K562 (cell line): ENCODE measurements around the gene SLC8A2. TPM values are rescaled to one million over a fixed set of nuclear protein-coding genes. Genes with fewer than 3 reads are reported as not detected.

Source experiments
- ATAC-seq: fragments of 200-7000 bp; cut with Tn5 transposase; 3 replicates; pipeline ENCODE4 v1.9.1; 2020; ENCODE audit warnings: moderate library complexity
- BruUV-seq: library from RNA; stranded (reverse); fragments of 400-500 nt; replicated peaks from 2 replicates; lab custom pipeline; 2021; lab: Mats Ljungman, UMichigan
- CTCF ChIA-PET: fragments of 300-600 bp; formaldehyde crosslinking; extraction: SDS; loops from one replicate; lab custom pipeline; 2021; ENCODE audit warnings: low intra/inter-chr PET ratio; lab: Yijun Ruan, JAX
- POLR2A ChIA-PET: fragments of 300-600, 350-650 bp; sonication (Branson Sonifier 250); formaldehyde crosslinking; extraction: SDS; loops from one replicate; lab custom pipeline; 2021; ENCODE audit warnings: antibody characterized with exemption, inconsistent platforms; lab: Yijun Ruan, JAX
- DNase-seq, 4 experiments: peaks; one replicate each; pipeline versions ENCODE4 v3.0.0 to v3.0.0-alpha.2; 2011 to 2018; ENCODE audit warnings: low spot score in 3 of 4, mixed read lengths in 3 of 4; ENCODE audit errors: extremely low read depth in 1 of 4
- FAIRE-seq: peaks from 2 replicates; lab custom pipeline; 2011; peaks lifted over from hg19 to GRCh38; lab: Jason Lieb, UNC
- H2AFZ ChIP-seq: 2 replicates; pipeline ENCODE4 v1.6.0; 2011; ENCODE audit warnings: low read depth, low read length, control low read depth, inconsistent platforms
- H3K27ac ChIP-seq: fragments of 200-600 bp; 3 replicates; pipeline ENCODE4 v1.8.0; 2011; ENCODE audit warnings: low read depth, mild to moderate bottlenecking, control low read depth, inconsistent platforms, low read length, moderate library complexity, mixed read lengths; ENCODE audit errors: extremely low read depth
- H3K27me3 ChIP-seq, 2 experiments: fragments of 300-600 bp in 1 of 2; 2 replicates in 1 of 2; 3 replicates in 1 of 2; pipeline versions ENCODE4 v1.6.0 to v1.8.0; 2011; ENCODE audit warnings: inconsistent platforms in 2 of 2, low read length in 2 of 2, mild to moderate bottlenecking in 1 of 2, mixed read lengths in 1 of 2, moderate library complexity in 1 of 2; ENCODE audit not compliant: control insufficient read depth in 2 of 2, insufficient read depth in 2 of 2
- H3K36me3 ChIP-seq: fragments of 300-600 bp; 3 replicates; pipeline ENCODE4 v1.8.0; 2011; ENCODE audit warnings: mild to moderate bottlenecking, low read length, inconsistent platforms; ENCODE audit not compliant: control insufficient read depth, insufficient read depth
- H3K4me1 ChIP-seq, 2 experiments: fragments of 200-600 bp in 1 of 2; replicated peaks in 1 of 2; 2 replicates in 1 of 2; 3 replicates in 1 of 2; pipeline versions ENCODE4 v1.5.1 to v1.8.0; 2011; ENCODE audit warnings: inconsistent platforms in 2 of 2, low read length in 2 of 2, mild to moderate bottlenecking in 1 of 2, mixed read lengths in 1 of 2, moderate library complexity in 1 of 2; ENCODE audit not compliant: control insufficient read depth in 2 of 2, insufficient read depth in 2 of 2
- H3K4me2 ChIP-seq: 2 replicates; pipeline ENCODE4 v1.6.1; 2011; ENCODE audit warnings: low read length, control low read depth, inconsistent platforms, mixed read lengths; ENCODE audit not compliant: insufficient read depth
- H3K4me3 ChIP-seq: fragments of 200-600 bp; sonication (generic), shearing (Covaris generic); 2 replicates; pipeline ENCODE4 v1.5.1; 2016; ENCODE audit warnings: control low read depth, inconsistent platforms
- H3K79me2 ChIP-seq: fragments of 200-600 bp; 3 replicates; pipeline ENCODE4 v1.8.0; 2011; ENCODE audit warnings: low read length, inconsistent platforms; ENCODE audit not compliant: control insufficient read depth, insufficient read depth
- H3K9ac ChIP-seq, 2 experiments: 2 replicates each; pipeline versions ENCODE4 v1.6.0 to v1.6.1; 2011; ENCODE audit warnings: low read depth in 2 of 2, low read length in 2 of 2, control low read depth in 1 of 2, inconsistent platforms in 1 of 2, mild to moderate bottlenecking in 1 of 2, mixed read lengths in 1 of 2; ENCODE audit not compliant: insufficient read depth in 1 of 2
- H3K9me1 ChIP-seq: one replicate; pipeline ENCODE4 v1.6.0; 2011; ENCODE audit warnings: inconsistent platforms, mild to moderate bottlenecking, low read length, moderate library complexity; ENCODE audit not compliant: control insufficient read depth, insufficient read depth
- H3K9me3 ChIP-seq: replicated peaks from 2 replicates; pipeline ENCODE4 v1.5.1; 2011; ENCODE audit warnings: low read depth, low read length, inconsistent platforms; ENCODE audit not compliant: control insufficient read depth, insufficient read depth
- H4K20me1 ChIP-seq: replicated peaks from 2 replicates; pipeline ENCODE4 v1.6.1; 2011; ENCODE audit warnings: low read length, inconsistent platforms, mixed read lengths; ENCODE audit not compliant: control insufficient read depth, insufficient read depth
- DNMT1 ChIP-seq: fragments of 450-650 bp; IDR thresholded peaks from 2 replicates; pipeline ENCODE4 v1.6.1; 2016; ENCODE audit warnings: antibody characterized with exemption, mild to moderate bottlenecking
- GABPB1 ChIP-seq: sonication (generic); formaldehyde crosslinking; IDR thresholded peaks from 2 replicates; pipeline ENCODE4 v1.8.0; 2022; ENCODE audit warnings: mild to moderate bottlenecking, missing genetic modification reagents
- SIN3A ChIP-seq, 2 experiments: fragments of 150-350 bp in 1 of 2; IDR thresholded peaks; 2 replicates each; pipeline ENCODE4 v1.6.1; 2011 to 2016; ENCODE audit warnings: borderline replicate concordance in 2 of 2, low read depth in 2 of 2, low read length in 2 of 2, mild to moderate bottlenecking in 2 of 2, moderate library complexity in 2 of 2; ENCODE audit not compliant: control insufficient read depth in 1 of 2
- SRSF9 ChIP-seq: fragments of 200-400 bp; formaldehyde crosslinking; IDR thresholded peaks from 2 replicates; pipeline ENCODE4 v1.6.1; 2017; ENCODE audit warnings: low read depth, low read length, borderline replicate concordance
- WGBS: fragments of 100-300 bp; shearing (Covaris generic); methylation state at CpG from one replicate; pipeline ENCODE4 v1.1.6; 2016; ENCODE audit warnings: low coverage, mixed read lengths; ENCODE audit not compliant: insufficient coverage; ENCODE audit errors: missing lambda C conversion rate; 5-methylcytosine and 5-hydroxymethylcytosine counted together
- in situ Hi-C: fragments of 300-500 bp; cut with MboI; formaldehyde crosslinking; loops from 4 replicates; pipeline ENCODE4 v1.15.0; 2018; ENCODE audit warnings: inconsistent platforms, mixed read lengths
- intact Hi-C: fragments of 100-400 bp; cut with micrococcal nuclease; formaldehyde crosslinking; loops from 2 replicates; pipeline ENCODE4 v1.14.2; 2022
- polyA plus RNA-seq, 8 experiments: library from polyadenylated mRNA; depleted of rRNA in 4 of 8; stranded (reverse) in 5 of 8; unstranded in 3 of 8; fragments of >200 nt; fragmentation: Nextera tagmentation in 2 of 8; fragmentation: Illumina TruSeq in 1 of 8; extraction: Ambion mirVana in 2 of 8; extraction: Trizol in 1 of 8; gene quantifications; 2 replicates each; pipeline versions ENCODE4 v1.2.1 to v1.2.3, GENCODE V29; 2011 to 2014; ENCODE audit warnings: inconsistent platforms in 1 of 8, missing spikeins in 1 of 8
- total RNA-seq, 7 experiments: library from RNA; depleted of rRNA in 6 of 7; stranded (reverse); fragments of >200 nt in 6 of 7; fragmentation: Illumina TruSeq in 2 of 7; extraction: Trizol in 2 of 7; gene quantifications; 2 replicates each; pipeline versions ENCODE4 v1.2.1 to v1.2.3, GENCODE V29; 2011 to 2021; ENCODE audit warnings: low replicate concordance in 1 of 7

Gene SLC8A2
- total and polyA plus RNA-seq, 9 of the 15 experiments (the other 6 are each of a cell fraction or from before 2014, with no cell fraction given) = 0.07 to 0.66 (median 0.24) TPM; not detected in 3

GRCh38 chr19:47398707-47399597 lies 72.7 kb downstream of the SLC8A2 start:
- no TSS peak for BruUV-seq
- no peak overlapping the region for H3K4me2 ChIP-seq
- no peak overlapping the region for H2AFZ ChIP-seq
- no peaks in the 10 kb centered on the region for H3K9me1 ChIP-seq
- H3K27ac ChIP-seq = no peak overlapping the region
- peaks cover 20 to 47% of the 10 kb centered on the region in 2 experiments; a peak in 4 of 5 replicates for H3K27me3 ChIP-seq
- no peak overlapping the region for H3K4me3 ChIP-seq
- intact Hi-C loops (no loop called here), in situ Hi-C loops (no loop called here)
- H3K4me1 ChIP-seq = peaks cover 0 to 4% of the 10 kb centered on the region in 2 experiments; a peak in 2 of 5 replicates
- 35% methylated on average over 23 of the region's 24 CpGs for WGBS
- ATAC-seq = no peak
- H3K9ac ChIP-seq = no peak overlapping the region
- peaks cover 7% of the 10 kb centered on the region; the same call in 1 of the 2 replicates for H4K20me1 ChIP-seq
- no peak for FAIRE-seq
- no peak for DNase-seq
- H3K36me3 ChIP-seq = no peaks in the 10 kb centered on the region
- ChIA-PET CTCF (no interaction called here), POLR2A (no interaction called here)
- no peaks in the 10 kb centered on the region for H3K9me3 ChIP-seq
- no peak for TF ChIP-seq DNMT1
- TF ChIP-seq SRSF9 = no peak
- no peak for TF ChIP-seq GABPB1 (CRISPR knock-in tag)
- TF ChIP-seq SIN3A (IDR thresholded peaks at IDR 0.05; ENCODE audit: borderline replicate concordance in 2 of 2, control insufficient read depth in 1 of 2, low read depth in 2 of 2, low read length in 2 of 2) = no peak
- no peaks in the 10 kb centered on the region for H3K79me2 ChIP-seq
